Measurements from ENCODE around the gene EFHD2. TPM values are rescaled to one million over a fixed set of nuclear protein-coding genes. Genes with fewer than 3 reads are reported as not detected.

Gene EFHD2
- total RNA-seq, 1 donor from 2014 or later: 55.3 TPM

DNA sequence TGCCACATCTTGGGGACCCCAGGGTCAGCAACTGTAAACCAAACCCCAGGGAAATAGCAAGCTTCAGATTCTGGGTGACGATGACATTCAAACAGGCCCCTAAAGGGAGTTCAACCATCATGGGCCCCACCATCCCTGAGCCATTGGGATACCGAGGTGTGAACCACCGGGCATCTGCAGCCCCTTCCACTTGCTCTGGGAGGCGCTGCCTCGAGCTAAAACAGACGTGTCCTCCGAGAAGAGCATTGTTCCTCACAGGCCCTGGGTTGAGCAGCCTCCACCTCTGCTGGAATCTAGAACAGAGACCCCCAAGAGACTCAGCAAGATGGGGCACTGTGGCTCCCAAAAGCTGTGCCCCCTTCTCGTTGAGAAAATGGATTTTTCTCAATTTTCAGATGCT, 19.0 kb upstream of the EFHD2 start:
- Mint-ChIP-seq H3K27me3 (peaks cover 17% of the 10 kb centered on the region), H3K4me3 (no peak overlapping the region), H3K9me3 (no peaks in the 10 kb centered on the region), H3K27ac (no peak overlapping the region), H3K36me3 (ENCODE audit: low read depth) (no peaks in the 10 kb centered on the region), H3K4me1 (peaks cover 10% of the 10 kb centered on the region)
- intact Hi-C loops (cut with micrococcal nuclease): no loop called here
- DNase-seq (no peak), ATAC-seq (ENCODE audit: low read depth) (no peak)
- POLR2A ChIA-PET: no interaction called here
- TF ChIP-seq, protein P1, sequence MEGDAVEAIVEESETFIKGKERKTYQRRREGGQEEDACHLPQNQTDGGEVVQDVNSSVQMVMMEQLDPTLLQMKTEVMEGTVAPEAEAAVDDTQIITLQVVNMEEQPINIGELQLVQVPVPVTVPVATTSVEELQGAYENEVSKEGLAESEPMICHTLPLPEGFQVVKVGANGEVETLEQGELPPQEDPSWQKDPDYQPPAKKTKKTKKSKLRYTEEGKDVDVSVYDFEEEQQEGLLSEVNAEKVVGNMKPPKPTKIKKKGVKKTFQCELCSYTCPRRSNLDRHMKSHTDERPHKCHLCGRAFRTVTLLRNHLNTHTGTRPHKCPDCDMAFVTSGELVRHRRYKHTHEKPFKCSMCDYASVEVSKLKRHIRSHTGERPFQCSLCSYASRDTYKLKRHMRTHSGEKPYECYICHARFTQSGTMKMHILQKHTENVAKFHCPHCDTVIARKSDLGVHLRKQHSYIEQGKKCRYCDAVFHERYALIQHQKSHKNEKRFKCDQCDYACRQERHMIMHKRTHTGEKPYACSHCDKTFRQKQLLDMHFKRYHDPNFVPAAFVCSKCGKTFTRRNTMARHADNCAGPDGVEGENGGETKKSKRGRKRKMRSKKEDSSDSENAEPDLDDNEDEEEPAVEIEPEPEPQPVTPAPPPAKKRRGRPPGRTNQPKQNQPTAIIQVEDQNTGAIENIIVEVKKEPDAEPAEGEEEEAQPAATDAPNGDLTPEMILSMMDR (IDR thresholded peaks at IDR 0.05): no peak
- CTCF ChIA-PET: no interaction called here

DNA sequence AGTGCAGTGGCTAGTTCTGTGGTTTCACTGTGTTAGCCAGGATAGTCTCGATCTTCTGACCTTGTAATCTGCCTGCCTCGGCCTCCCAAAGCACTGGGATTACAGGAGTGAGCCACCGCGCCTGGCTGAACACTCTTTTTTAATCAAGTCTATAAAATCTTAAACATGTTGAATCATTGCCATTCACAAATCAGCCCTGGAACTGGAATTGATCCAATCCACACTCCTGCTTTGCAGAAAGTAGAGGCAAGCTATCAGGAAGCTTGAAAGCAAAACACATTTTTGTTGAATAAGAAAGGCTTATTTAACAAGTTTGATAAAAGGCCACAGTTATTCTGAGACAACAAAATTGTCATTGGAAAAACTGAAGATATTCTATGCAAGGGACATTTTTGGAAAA, 18.3 kb upstream of the EFHD2 start:
- H3K9me3 Mint-ChIP-seq: no peaks in the 10 kb centered on the region
- DNase-seq: no peak
- H3K4me1 Mint-ChIP-seq: peaks cover 5% of the 10 kb centered on the region
- H3K27ac Mint-ChIP-seq: no peak overlapping the region
- intact Hi-C loops (cut with micrococcal nuclease): no loop called here
- H3K4me3 Mint-ChIP-seq: no peak overlapping the region
- POLR2A ChIA-PET: no interaction called here
- ATAC-seq (ENCODE audit: low read depth): no peak
- H3K36me3 Mint-ChIP-seq (ENCODE audit: low read depth): no peaks in the 10 kb centered on the region
- H3K27me3 Mint-ChIP-seq: peaks cover 17% of the 10 kb centered on the region
- TF ChIP-seq, protein P1 (IDR thresholded peaks at IDR 0.05): no peak
- CTCF ChIA-PET: no interaction called here

DNA sequence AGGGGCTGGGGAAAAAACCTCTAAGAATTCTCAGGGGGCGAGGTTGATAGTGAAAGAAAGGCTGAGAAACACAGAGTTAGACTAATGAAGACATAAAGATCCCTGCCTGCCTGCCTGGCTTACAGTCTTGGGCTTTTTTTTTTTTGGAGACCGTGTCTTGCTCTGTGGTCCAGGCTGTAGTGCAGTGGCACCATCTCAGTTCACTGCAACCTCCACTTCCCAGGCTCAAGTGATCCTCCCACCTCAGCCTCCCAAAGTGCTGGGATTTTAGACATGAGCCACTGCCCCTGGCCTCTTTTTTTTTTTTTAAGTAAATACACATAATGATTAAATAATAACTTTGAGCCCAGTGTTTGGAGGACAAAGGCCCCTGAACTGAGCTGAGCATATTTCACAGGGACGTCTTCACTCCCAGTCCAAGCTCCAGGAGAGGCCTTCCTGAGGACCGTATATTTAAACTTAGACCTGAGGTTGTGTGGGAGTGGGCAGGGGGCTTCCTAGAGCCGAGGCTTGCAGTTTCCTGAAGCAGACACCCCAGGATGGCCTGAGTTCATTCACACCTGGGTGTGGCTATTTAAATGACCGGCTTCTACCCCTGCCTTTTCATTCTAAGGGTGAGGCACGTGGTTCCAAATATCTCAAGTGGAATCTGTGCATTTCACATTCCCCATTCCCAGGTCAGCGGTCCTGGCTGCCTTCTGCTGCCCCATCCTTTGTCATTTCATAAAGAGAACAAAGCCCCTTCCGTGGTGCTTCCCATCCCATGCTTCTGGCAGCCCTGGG, 16.0 kb upstream of the EFHD2 start:
- Mint-ChIP-seq H3K4me1 (no peaks in the 10 kb centered on the region), H3K4me3 (no peak overlapping the region), H3K27me3 (peaks cover 9% of the 10 kb centered on the region), H3K27ac (no peak overlapping the region), H3K9me3 (no peaks in the 10 kb centered on the region), H3K36me3 (ENCODE audit: low read depth) (no peaks in the 10 kb centered on the region)
- POLR2A ChIA-PET: interaction anchor here (0.7 kb wide), 1 partner anchor 242 kb away, joined by 14 read pairs; no protein-coding TSS in a partner anchor
- TF ChIP-seq, protein P1 (IDR thresholded peaks at IDR 0.05): no peak
- ATAC-seq (ENCODE audit: low read depth) (no peak), DNase-seq (no peak)
- CTCF ChIA-PET: no interaction called here
- intact Hi-C loops (cut with micrococcal nuclease): no loop called here

DNA sequence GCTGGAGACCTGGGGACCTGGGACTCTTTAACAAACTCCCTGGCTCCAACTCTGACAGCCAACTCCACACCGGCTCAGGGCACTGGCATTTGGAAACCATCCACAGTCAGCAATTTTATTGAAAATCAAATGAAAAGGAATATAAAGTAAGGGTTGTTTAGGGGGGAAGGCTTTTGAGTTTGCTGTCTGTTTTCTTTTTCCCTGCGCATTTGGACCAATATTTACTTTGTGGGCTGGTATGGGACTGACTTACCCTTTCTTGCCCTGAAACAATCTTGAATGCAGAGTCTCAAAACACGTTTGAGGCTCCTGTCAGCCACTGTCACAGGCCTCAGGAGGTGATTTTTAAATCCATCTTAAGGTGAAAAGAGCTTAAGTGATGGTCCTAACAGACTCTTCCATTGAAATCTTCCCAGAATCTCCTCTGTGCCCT, 15.4 kb upstream of the EFHD2 start:
- Mint-ChIP-seq H3K27me3 (peaks cover 9% of the 10 kb centered on the region), H3K4me1 (no peaks in the 10 kb centered on the region), H3K9me3 (no peaks in the 10 kb centered on the region), H3K4me3 (no peak overlapping the region), H3K27ac (no peak overlapping the region), H3K36me3 (ENCODE audit: low read depth) (no peaks in the 10 kb centered on the region)
- DNase-seq (no peak), ATAC-seq (ENCODE audit: low read depth) (no peak)
- intact Hi-C loops (cut with micrococcal nuclease): no loop called here
- ChIA-PET CTCF (no interaction called here), POLR2A (no interaction called here)
- TF ChIP-seq, protein P1 (IDR thresholded peaks at IDR 0.05): no peak

DNA sequence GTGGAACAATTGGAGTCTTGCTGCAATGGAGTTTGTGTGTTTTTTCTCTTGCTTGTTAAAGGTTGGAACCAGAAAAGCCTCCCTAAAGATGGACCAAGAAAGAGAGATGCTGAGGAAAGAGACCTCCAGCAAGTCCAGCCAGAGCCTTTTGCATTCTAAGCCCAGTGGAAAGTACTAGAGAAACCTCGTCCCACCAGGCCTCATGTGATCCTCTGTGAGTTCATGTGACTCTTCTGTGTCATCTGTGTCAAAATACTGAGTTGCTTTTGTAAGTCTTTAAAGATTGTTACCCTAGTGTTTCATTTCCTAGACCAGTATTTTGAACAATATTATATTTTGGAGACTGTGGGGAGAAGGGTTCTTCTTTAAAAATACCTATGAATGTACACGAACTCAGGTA, 12.5 kb upstream of the EFHD2 start:
- TF ChIP-seq, protein P1 (IDR thresholded peaks at IDR 0.05): no peak
- ChIA-PET CTCF (no interaction called here), POLR2A (no interaction called here)
- Mint-ChIP-seq H3K27me3 (peaks cover 5% of the 10 kb centered on the region), H3K4me1 (no peaks in the 10 kb centered on the region), H3K36me3 (ENCODE audit: low read depth) (no peaks in the 10 kb centered on the region), H3K4me3 (no peak overlapping the region), H3K9me3 (no peaks in the 10 kb centered on the region), H3K27ac (no peak overlapping the region)
- ATAC-seq (ENCODE audit: low read depth) (no peak), DNase-seq (no peak)
- intact Hi-C loops (cut with micrococcal nuclease): no loop called here

Data from activated B cell treated with CpG ODN at 0.5 μM for 24 hours (primary cell).